Liver (tissue), 9 donors: ENCODE results near the gene GABBR2. TPM values are rescaled to one million over a fixed set of nuclear protein-coding genes. Genes with fewer than 3 reads are reported as not detected.

Experiments
- DNase-seq: peaks from one replicate; pipeline ENCODE4 v3.0.0-alpha.2; 2017; ENCODE audit warnings: low spot score
- H3K27ac ChIP-seq, 2 donors: one replicate each; pipeline ENCODE4 v1.7.0; 2013; ENCODE audit warnings: inconsistent platforms in 2 of 2, low read length in 2 of 2, control low read depth in 1 of 2, low read depth in 1 of 2, mild to moderate bottlenecking in 1 of 2
- H3K27me3 ChIP-seq, 4 donors: one replicate each; pipeline versions ENCODE4 v1.6.1 to v1.7.0; 2013; ENCODE audit warnings: low read length in 3 of 4, inconsistent platforms in 1 of 4, mild to moderate bottlenecking in 1 of 4, moderate library complexity in 1 of 4; ENCODE audit not compliant: control insufficient read depth in 4 of 4, insufficient read depth in 4 of 4
- H3K36me3 ChIP-seq, 4 donors: one replicate each; pipeline versions ENCODE4 v1.6.1 to v1.7.0; 2013; ENCODE audit warnings: low read length in 3 of 4, mild to moderate bottlenecking in 3 of 4, low read depth in 1 of 4, moderate library complexity in 1 of 4; ENCODE audit not compliant: control insufficient read depth in 4 of 4, insufficient read depth in 3 of 4
- H3K4me1 ChIP-seq, 4 donors: one replicate each; pipeline versions ENCODE4 v1.6.1 to v1.7.0; 2013; ENCODE audit warnings: low read length in 3 of 4, mild to moderate bottlenecking in 3 of 4, moderate library complexity in 1 of 4; ENCODE audit not compliant: control insufficient read depth in 4 of 4, insufficient read depth in 4 of 4
- H3K4me3 ChIP-seq, 3 donors: one replicate each; pipeline versions ENCODE4 v1.6.1 to v1.7.0; 2013; ENCODE audit warnings: low read length in 3 of 3, control low read depth in 1 of 3, low read depth in 1 of 3, mild to moderate bottlenecking in 1 of 3
- H3K9ac ChIP-seq, 2 donors: one replicate each; pipeline ENCODE4 v1.7.0; 2013; ENCODE audit warnings: low read length in 2 of 2, mild to moderate bottlenecking in 2 of 2, moderate library complexity in 2 of 2, control low read depth in 1 of 2, low read depth in 1 of 2
- H3K9me3 ChIP-seq, 4 donors: one replicate each; pipeline versions ENCODE4 v1.6.1 to v1.7.0; 2013; ENCODE audit warnings: low read length in 3 of 4; ENCODE audit not compliant: control insufficient read depth in 4 of 4
- ATF3 ChIP-seq: IDR thresholded peaks from 2 replicates; pipeline ENCODE4 v1.6.1; 2016; ENCODE audit warnings: antibody characterized with exemption
- FOXA2 ChIP-seq: IDR thresholded peaks from 2 replicates; pipeline ENCODE4 v1.6.1; 2016; ENCODE audit warnings: antibody characterized with exemption
- GABPA ChIP-seq, 2 donors: IDR thresholded peaks in 1 of 2; conservative IDR thresholded peaks in 1 of 2; 2 replicates each; pipeline ENCODE4 v1.6.1; 2016; ENCODE audit warnings: antibody characterized with exemption in 2 of 2, mild to moderate bottlenecking in 1 of 2, moderate library complexity in 1 of 2
- HNF4A ChIP-seq, 2 donors: conservative IDR thresholded peaks; 2 replicates each; pipeline ENCODE4 v1.6.1; 2016; ENCODE audit warnings: antibody characterized with exemption in 2 of 2, mild to moderate bottlenecking in 2 of 2
- HNF4G ChIP-seq: IDR thresholded peaks from 2 replicates; pipeline ENCODE4 v1.6.1; 2016; ENCODE audit warnings: antibody characterized with exemption
- JUND ChIP-seq, 2 donors: IDR thresholded peaks; 2 replicates each; pipeline ENCODE4 v1.6.1; 2016; ENCODE audit warnings: antibody characterized with exemption in 2 of 2
- NR2F2 ChIP-seq: IDR thresholded peaks from 2 replicates; pipeline ENCODE4 v1.6.1; 2016; ENCODE audit warnings: antibody characterized with exemption
- RAD21 ChIP-seq, 2 donors: IDR thresholded peaks; 2 replicates each; pipeline ENCODE4 v1.6.1; 2016; ENCODE audit warnings: antibody characterized with exemption in 2 of 2, mild to moderate bottlenecking in 2 of 2
- REST ChIP-seq: IDR thresholded peaks from 2 replicates; pipeline ENCODE4 v1.6.1; 2016; ENCODE audit warnings: antibody characterized with exemption, mild to moderate bottlenecking
- SP1 ChIP-seq: IDR thresholded peaks from 2 replicates; pipeline ENCODE4 v1.6.1; 2018; ENCODE audit warnings: antibody characterized with exemption, mild to moderate bottlenecking
- ZBTB33 ChIP-seq: IDR thresholded peaks from 2 replicates; pipeline ENCODE4 v1.6.1; 2016; ENCODE audit warnings: antibody characterized with exemption
- WGBS: extraction: QIAGEN DNeasy Blood & Tissue Kit; methylation state at CpG from one replicate; pipeline ENCODE4 v1.1.7; 2013; 5-methylcytosine and 5-hydroxymethylcytosine counted together
- polyA plus RNA-seq, 2 donors: library from polyadenylated mRNA; stranded (reverse) in 1 of 2; unstranded in 1 of 2; fragments of 200-250 nt in 1 of 2; fragments of >200 nt in 1 of 2; fragmentation: Nextera tagmentation in 1 of 2; extraction: Ambion mirVana in 1 of 2; gene quantifications; one replicate each; pipeline versions ENCODE4 v1.2.1 to v1.2.3, GENCODE V29; 2013 to 2015
- total RNA-seq, 2 donors: library from RNA; depleted of rRNA; stranded (reverse); fragments of >200 nt; gene quantifications; one replicate each; pipeline ENCODE4 v1.2.3, GENCODE V29; 2014
- TF ChIP-seq, protein P1 (sequence below): fragments of 150-350 bp; IDR thresholded peaks from 2 replicates; pipeline ENCODE4 v1.5.1; 2017; ENCODE audit warnings: improper control_type of control experiment, low read depth, low read length; ENCODE audit not compliant: missing input control
- TF ChIP-seq, protein P2 (sequence below): IDR thresholded peaks from 2 replicates; pipeline ENCODE4 v1.6.1; 2016; ENCODE audit warnings: antibody characterized with exemption
- donor health status: healthy.
- donor health status: healthy.
- donor health status: healthy.
- donor health status: healthy.
- donor health status: healthy.

Gene GABBR2
- total and polyA plus RNA-seq, 4 donors, result 0.03 to 0.23 (median 0.08) TPM; not detected in 1

DNA sequence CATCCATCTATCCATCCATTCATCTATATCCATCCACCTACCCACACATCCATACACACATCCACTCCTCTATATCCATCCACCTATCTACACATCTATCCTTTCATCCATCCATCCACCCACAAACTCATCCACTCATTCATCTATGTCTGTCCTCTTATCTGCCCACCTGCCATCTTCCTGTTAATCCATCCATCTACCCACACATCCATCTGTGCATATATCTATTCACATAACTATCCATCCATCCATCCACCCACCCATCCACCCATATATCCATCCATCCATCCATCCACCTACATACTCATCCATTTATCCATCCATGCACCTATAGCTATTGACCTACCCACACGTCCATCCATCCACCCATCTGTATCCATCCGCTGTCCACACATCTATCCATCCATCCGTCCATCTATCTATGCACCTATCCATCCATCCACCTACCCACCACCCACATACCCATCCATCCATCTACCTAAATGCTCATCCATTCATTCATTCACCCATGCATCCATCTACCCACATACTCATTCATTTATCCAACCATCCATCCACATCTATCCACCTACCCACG is 271.2 kb downstream of the GABBR2 start:
- no peak for DNase-seq
- H3K9me3 ChIP-seq, result no peaks in the 10 kb centered on the region
- H3K4me3 ChIP-seq, result no peak overlapping the region
- no peak overlapping the region for H3K9ac ChIP-seq
- H3K36me3 ChIP-seq, result no peaks in the 10 kb centered on the region
- no peak overlapping the region for H3K27ac ChIP-seq
- H3K27me3 ChIP-seq, result no peaks in the 10 kb centered on the region
- WGBS, result 90% methylated on average over 4 of the region's 4 CpGs
- TF ChIP-seq RAD21 (IDR thresholded peaks at IDR 0.05) (no peak), HNF4A (conservative IDR thresholded peaks at IDR 0.05) (no peak)
- no peaks in the 10 kb centered on the region for H3K4me1 ChIP-seq

DNA sequence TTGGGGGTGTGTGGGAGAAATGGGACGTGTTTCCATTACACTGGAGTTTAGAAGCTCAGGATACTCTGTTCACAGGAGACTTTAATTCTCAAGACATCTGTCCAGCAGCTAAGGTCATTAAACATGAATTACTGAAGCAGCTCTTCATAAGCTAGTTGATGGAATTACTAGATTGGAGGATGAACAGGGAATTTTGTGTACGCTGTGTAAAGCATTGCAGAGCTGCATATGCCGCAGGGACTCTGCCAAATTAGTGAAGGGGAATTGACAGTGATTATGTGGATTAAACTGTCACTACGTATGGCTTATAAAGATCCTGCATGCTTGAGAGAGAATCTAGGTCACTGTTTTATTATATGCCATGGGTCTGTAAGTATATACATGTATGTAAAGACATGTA is 275.8 kb downstream of the GABBR2 start:
- DNase-seq, result no peak
- 78% methylated on average over 4 of the region's 4 CpGs for WGBS
- H3K36me3 ChIP-seq, result no peaks in the 10 kb centered on the region
- TF ChIP-seq JUND (IDR thresholded peaks at IDR 0.05) (no peak), SP1 (no peak), REST (no peak), GABPA (IDR thresholded peaks at IDR 0.05 in 1 of 2, conservative IDR thresholded peaks at IDR 0.05 in 1 of 2) (no peak), HNF4G (no peak), FOXA2 (no peak), ZBTB33 (no peak), ATF3 (no peak), RAD21 (IDR thresholded peaks at IDR 0.05) (no peak), NR2F2 (no peak)
- TF ChIP-seq, protein P1, sequence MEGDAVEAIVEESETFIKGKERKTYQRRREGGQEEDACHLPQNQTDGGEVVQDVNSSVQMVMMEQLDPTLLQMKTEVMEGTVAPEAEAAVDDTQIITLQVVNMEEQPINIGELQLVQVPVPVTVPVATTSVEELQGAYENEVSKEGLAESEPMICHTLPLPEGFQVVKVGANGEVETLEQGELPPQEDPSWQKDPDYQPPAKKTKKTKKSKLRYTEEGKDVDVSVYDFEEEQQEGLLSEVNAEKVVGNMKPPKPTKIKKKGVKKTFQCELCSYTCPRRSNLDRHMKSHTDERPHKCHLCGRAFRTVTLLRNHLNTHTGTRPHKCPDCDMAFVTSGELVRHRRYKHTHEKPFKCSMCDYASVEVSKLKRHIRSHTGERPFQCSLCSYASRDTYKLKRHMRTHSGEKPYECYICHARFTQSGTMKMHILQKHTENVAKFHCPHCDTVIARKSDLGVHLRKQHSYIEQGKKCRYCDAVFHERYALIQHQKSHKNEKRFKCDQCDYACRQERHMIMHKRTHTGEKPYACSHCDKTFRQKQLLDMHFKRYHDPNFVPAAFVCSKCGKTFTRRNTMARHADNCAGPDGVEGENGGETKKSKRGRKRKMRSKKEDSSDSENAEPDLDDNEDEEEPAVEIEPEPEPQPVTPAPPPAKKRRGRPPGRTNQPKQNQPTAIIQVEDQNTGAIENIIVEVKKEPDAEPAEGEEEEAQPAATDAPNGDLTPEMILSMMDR, result no peak
- TF ChIP-seq, protein P2, sequence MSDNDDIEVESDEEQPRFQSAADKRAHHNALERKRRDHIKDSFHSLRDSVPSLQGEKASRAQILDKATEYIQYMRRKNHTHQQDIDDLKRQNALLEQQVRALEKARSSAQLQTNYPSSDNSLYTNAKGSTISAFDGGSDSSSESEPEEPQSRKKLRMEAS, result no peak
- H3K9ac ChIP-seq, result no peak overlapping the region
- H3K9me3 ChIP-seq, result no peaks in the 10 kb centered on the region
- H3K27ac ChIP-seq, result no peak overlapping the region
- no peaks in the 10 kb centered on the region for H3K4me1 ChIP-seq
- no peak overlapping the region for H3K4me3 ChIP-seq
- no peaks in the 10 kb centered on the region for H3K27me3 ChIP-seq
